H9 (cell line): ENCODE measurements around the gene NMU. TPM values are rescaled to one million over a fixed set of nuclear protein-coding genes. Genes with fewer than 3 reads are reported as not detected.

ENCODE experiments used
- DNase-seq: peaks from one replicate; pipeline ENCODE4 v3.0.0-alpha.2; 2017
- H2AFZ ChIP-seq: one replicate; pipeline ENCODE4 v1.6.1; 2013; ENCODE audit warnings: mild to moderate bottlenecking, low read length, control low read depth, moderate library complexity
- H2AK5ac ChIP-seq: 2 replicates; pipeline ENCODE4 v1.6.1; 2013; ENCODE audit warnings: low read length, control low read depth, mixed read lengths; ENCODE audit not compliant: insufficient read length
- H2BK120ac ChIP-seq: one replicate; pipeline ENCODE4 v1.6.1; 2013; ENCODE audit warnings: low read depth, mild to moderate bottlenecking, low read length, control low read depth, inconsistent platforms; ENCODE audit not compliant: poor library complexity, severe bottlenecking
- H2BK12ac ChIP-seq: 2 replicates; pipeline ENCODE4 v1.6.1; 2013; ENCODE audit warnings: low read length, control low read depth, mixed read lengths, low read depth; ENCODE audit not compliant: insufficient read length
- H2BK15ac ChIP-seq: 2 replicates; pipeline ENCODE4 v1.6.1; 2013; ENCODE audit warnings: low read depth, low read length, control low read depth
- H2BK20ac ChIP-seq: one replicate; pipeline ENCODE4 v1.6.1; 2013; ENCODE audit warnings: low read depth, mild to moderate bottlenecking, low read length, control low read depth, inconsistent platforms; ENCODE audit not compliant: poor library complexity, severe bottlenecking
- H2BK5ac ChIP-seq: 2 replicates; pipeline ENCODE4 v1.6.1; 2013; ENCODE audit warnings: low read length, control low read depth, mixed read lengths; ENCODE audit not compliant: insufficient read length
- H3K14ac ChIP-seq: 2 replicates; pipeline ENCODE4 v1.6.1; 2013; ENCODE audit warnings: low read length, control low read depth; ENCODE audit not compliant: insufficient read depth
- H3K18ac ChIP-seq: 2 replicates; pipeline ENCODE4 v1.6.1; 2013; ENCODE audit warnings: low read depth, mild to moderate bottlenecking, mixed read lengths, low read length, control low read depth; ENCODE audit not compliant: insufficient read length
- H3K23ac ChIP-seq: 2 replicates; pipeline ENCODE4 v1.6.1; 2013; ENCODE audit warnings: low read length, control low read depth, mixed read lengths, low read depth; ENCODE audit not compliant: insufficient read length
- H3K23me2 ChIP-seq: 2 replicates; pipeline ENCODE4 v1.6.1; 2013; ENCODE audit warnings: low read depth, mild to moderate bottlenecking, mixed read lengths, low read length, control low read depth; ENCODE audit not compliant: insufficient read length, poor library complexity, severe bottlenecking
- H3K27ac ChIP-seq: 2 replicates; pipeline ENCODE4 v1.5.1; 2013; ENCODE audit warnings: low read length, control low read depth, mixed read lengths, low read depth; ENCODE audit not compliant: insufficient read length
- H3K27me3 ChIP-seq: 2 replicates; pipeline ENCODE4 v1.6.1; 2013; ENCODE audit warnings: low read length, control low read depth, inconsistent platforms; ENCODE audit not compliant: insufficient read depth
- H3K4ac ChIP-seq: 2 replicates; pipeline ENCODE4 v1.6.1; 2013; ENCODE audit warnings: low read depth, mild to moderate bottlenecking, control low read depth, inconsistent platforms, low read length, moderate library complexity
- H3K4me1 ChIP-seq: 2 replicates; pipeline ENCODE4 v1.6.1; 2013; ENCODE audit warnings: low read length, control low read depth, inconsistent platforms; ENCODE audit not compliant: insufficient read depth
- H3K4me2 ChIP-seq: 2 replicates; pipeline ENCODE4 v1.6.1; 2013; ENCODE audit warnings: low read length, control low read depth, mixed read lengths; ENCODE audit not compliant: insufficient read length, insufficient read depth
- H3K56ac ChIP-seq: 2 replicates; pipeline ENCODE4 v1.6.1; 2013; ENCODE audit warnings: low read depth, mild to moderate bottlenecking, mixed read lengths, low read length, control low read depth; ENCODE audit not compliant: insufficient read length
- H3K79me1 ChIP-seq: 2 replicates; pipeline ENCODE4 v1.6.1; 2013; ENCODE audit warnings: low read depth, mild to moderate bottlenecking, moderate library complexity, low read length, control low read depth, inconsistent platforms; ENCODE audit not compliant: insufficient read depth, poor library complexity, severe bottlenecking
- H3K79me2 ChIP-seq: 2 replicates; pipeline ENCODE4 v1.6.1; 2013; ENCODE audit warnings: low read length, control low read depth, inconsistent platforms; ENCODE audit not compliant: insufficient read depth
- H3K9ac ChIP-seq: 2 replicates; pipeline ENCODE4 v1.6.1; 2013; ENCODE audit warnings: low read length, control low read depth, mixed read lengths; ENCODE audit not compliant: insufficient read length; ENCODE audit errors: extremely low read depth
- H3K9me3 ChIP-seq: one replicate; pipeline ENCODE4 v1.6.1; 2013; ENCODE audit warnings: low read depth, low read length, inconsistent platforms; ENCODE audit not compliant: control insufficient read depth
- H3T11ph ChIP-seq: one replicate; pipeline ENCODE4 v1.6.1; 2013; ENCODE audit warnings: mild to moderate bottlenecking, low read length, control low read depth, inconsistent platforms
- H4K20me1 ChIP-seq: one replicate; pipeline ENCODE4 v1.6.1; 2013; ENCODE audit not compliant: control insufficient read depth, insufficient read length, insufficient read depth
- H4K5ac ChIP-seq: 2 replicates; pipeline ENCODE4 v1.6.1; 2013; ENCODE audit warnings: low read depth, mild to moderate bottlenecking, mixed read lengths, low read length, control low read depth; ENCODE audit not compliant: insufficient read length
- H4K8ac ChIP-seq: replicated peaks from 2 replicates; pipeline ENCODE4 v1.6.1; 2013; ENCODE audit warnings: low read length, control low read depth, mixed read lengths, low read depth; ENCODE audit not compliant: insufficient read length
- H4K91ac ChIP-seq: 2 replicates; pipeline ENCODE4 v1.6.1; 2013; ENCODE audit warnings: low read depth, mild to moderate bottlenecking, moderate library complexity, mixed read lengths, low read length, control low read depth; ENCODE audit not compliant: insufficient read length
- H3K27ac Mint-ChIP-seq, 3 experiments: 2 replicates in 2 of 3; 3 replicates in 1 of 3; pipeline ENCODE4 v1.8.0; 2020 to 2021; ENCODE audit warnings: mixed read lengths in 3 of 3, mild to moderate bottlenecking in 1 of 3, moderate library complexity in 1 of 3
- H3K27me3 Mint-ChIP-seq: 2 replicates; pipeline ENCODE4 v1.8.0; 2021; ENCODE audit warnings: low read depth, mild to moderate bottlenecking, moderate library complexity, mixed read lengths
- H3K36me3 Mint-ChIP-seq, 3 experiments: 2 replicates in 2 of 3; 3 replicates in 1 of 3; pipeline ENCODE4 v1.8.0; 2020 to 2021; ENCODE audit warnings: low read depth in 3 of 3, mixed read lengths in 3 of 3; ENCODE audit not compliant: insufficient read depth in 1 of 3
- H3K4me1 Mint-ChIP-seq, 2 experiments: 2 replicates each; pipeline ENCODE4 v1.8.0; 2020; ENCODE audit warnings: mixed read lengths in 2 of 2
- H3K4me3 Mint-ChIP-seq, 2 experiments: 2 replicates in 1 of 2; 3 replicates in 1 of 2; pipeline ENCODE4 v1.8.0; 2020 to 2021; ENCODE audit warnings: mild to moderate bottlenecking in 2 of 2, mixed read lengths in 2 of 2, moderate library complexity in 1 of 2
- H3K9me3 Mint-ChIP-seq, 2 experiments: 2 replicates in 1 of 2; 3 replicates in 1 of 2; pipeline ENCODE4 v1.8.0; 2020; ENCODE audit warnings: mild to moderate bottlenecking in 2 of 2, mixed read lengths in 2 of 2, moderate library complexity in 1 of 2
- WGBS: extraction: QIAGEN DNeasy Blood & Tissue Kit; methylation state at CpG from one replicate; pipeline ENCODE4 v1.1.7; 2013; ENCODE audit warnings: missing lambda C conversion rate, low lambda C conversion rate, mixed read lengths; ENCODE audit not compliant: insufficient read length; ENCODE audit errors: extremely low coverage; 5-methylcytosine and 5-hydroxymethylcytosine counted together
- total RNA-seq: library from RNA; stranded (reverse); gene quantifications from 2 replicates; pipeline ENCODE4 v1.2.1, GENCODE V29; 2021
- TF ChIP-seq, protein P1 (sequence below): fragments of 200-600 bp; sonication (generic); conservative IDR thresholded peaks from 3 replicates; pipeline ENCODE4 v1.8.0; 2021; ENCODE audit warnings: antibody characterized with exemption, mild to moderate bottlenecking

NMU gene
- total RNA-seq, 1 experiment from 2014 or later, result 12.9 TPM

GRCh38 chr4:55575513-55575912, 60.6 kb downstream of the NMU start:
- Histone ChIP-seq H3K79me1 (no peaks in the 10 kb centered on the region), H3K27ac (no peak overlapping the region), H3K23me2 (no peaks in the 10 kb centered on the region), H3K27me3 (no peaks in the 10 kb centered on the region), H3K14ac (no peak overlapping the region), H3T11ph (no peak overlapping the region), H3K4ac (no peak overlapping the region), H2BK20ac (no peak overlapping the region), H4K8ac (no peak overlapping the region), H3K4me1 (no peaks in the 10 kb centered on the region; the same call in 1 of the 2 replicates), H3K9me3 (peaks cover 8% of the 10 kb centered on the region), H3K18ac (no peak overlapping the region), H2AFZ (no peak overlapping the region), H4K5ac (no peak overlapping the region), H2BK12ac (no peak overlapping the region), H3K79me2 (no peaks in the 10 kb centered on the region), H4K20me1 (no peaks in the 10 kb centered on the region), H2AK5ac (no peak overlapping the region), H2BK120ac (no peak overlapping the region), H2BK15ac (no peak overlapping the region), H2BK5ac (no peak overlapping the region), H3K23ac (no peak overlapping the region), H3K9ac (no peak overlapping the region), H4K91ac (no peak overlapping the region), H3K4me2 (no peak overlapping the region), H3K56ac (no peak overlapping the region)
- H3K9me3 Mint-ChIP-seq, result peaks cover 36 to 40% of the 10 kb centered on the region in 2 experiments
- TF ChIP-seq, protein P1, sequence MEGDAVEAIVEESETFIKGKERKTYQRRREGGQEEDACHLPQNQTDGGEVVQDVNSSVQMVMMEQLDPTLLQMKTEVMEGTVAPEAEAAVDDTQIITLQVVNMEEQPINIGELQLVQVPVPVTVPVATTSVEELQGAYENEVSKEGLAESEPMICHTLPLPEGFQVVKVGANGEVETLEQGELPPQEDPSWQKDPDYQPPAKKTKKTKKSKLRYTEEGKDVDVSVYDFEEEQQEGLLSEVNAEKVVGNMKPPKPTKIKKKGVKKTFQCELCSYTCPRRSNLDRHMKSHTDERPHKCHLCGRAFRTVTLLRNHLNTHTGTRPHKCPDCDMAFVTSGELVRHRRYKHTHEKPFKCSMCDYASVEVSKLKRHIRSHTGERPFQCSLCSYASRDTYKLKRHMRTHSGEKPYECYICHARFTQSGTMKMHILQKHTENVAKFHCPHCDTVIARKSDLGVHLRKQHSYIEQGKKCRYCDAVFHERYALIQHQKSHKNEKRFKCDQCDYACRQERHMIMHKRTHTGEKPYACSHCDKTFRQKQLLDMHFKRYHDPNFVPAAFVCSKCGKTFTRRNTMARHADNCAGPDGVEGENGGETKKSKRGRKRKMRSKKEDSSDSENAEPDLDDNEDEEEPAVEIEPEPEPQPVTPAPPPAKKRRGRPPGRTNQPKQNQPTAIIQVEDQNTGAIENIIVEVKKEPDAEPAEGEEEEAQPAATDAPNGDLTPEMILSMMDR, result no peak
- peaks cover 18 to 28% (median 26%) of the 10 kb centered on the region in 3 experiments for H3K36me3 Mint-ChIP-seq
- H3K4me1 Mint-ChIP-seq, result peaks cover 3 to 4% of the 10 kb centered on the region in 2 experiments; a peak in 1 of 4 replicates
- H3K4me3 Mint-ChIP-seq, result no peak overlapping the region
- H3K27me3 Mint-ChIP-seq, result no peaks in the 10 kb centered on the region
- WGBS, result no CpG with 5 or more reads among the region's 1 CpG
- no peak overlapping the region for H3K27ac Mint-ChIP-seq
- no peak for DNase-seq
